ENCODE measurements around the gene COL9A2.

- TF ChIP-seq POLR2A (IDR thresholded peaks at IDR 0.05), result no peak
- no peak for TF ChIP-seq CTCF (IDR thresholded peaks at IDR 0.05)
Observed at GRCh38 chr1:40318970-40319621, 2.0 kb upstream of the COL9A2 start.
